KG1 (cell line): ENCODE results near the gene HDGF.

Experiments
- DNase-seq: peaks from one replicate; lab custom pipeline; 2025; lab: John Stamatoyannopoulos, UW

Gene HDGF

GRCh38 chr1:156725683-156726280 is 25.7 kb downstream of the HDGF start:
- peak; percentile 39 for DNase-seq

- DNase-seq: no peak
Measured at GRCh38 chr1:156721535-156721934, 29.9 kb downstream of the HDGF start.

- DNase-seq: no peak
Measured at GRCh38 chr1:156721131-156721530, 30.3 kb downstream of the HDGF start.

GRCh38 chr1:156717351-156717750 is 34.1 kb downstream of the HDGF start:
- no peak for DNase-seq

- DNase-seq: no peak
Measured at GRCh38 chr1:156714830-156715229, 36.6 kb downstream of the HDGF start.

- DNase-seq: no peak
Measured at GRCh38 chr1:156712626-156713025, 38.8 kb downstream of the HDGF start.

- no peak for DNase-seq
Measured at GRCh38 chr1:156711011-156711817, 40.3 kb downstream of the HDGF start.

- DNase-seq: no peak
Measured at GRCh38 chr1:156709757-156710489, 41.6 kb downstream of the HDGF start.

- no peak for DNase-seq
Measured at GRCh38 chr1:156709031-156709430, 42.4 kb downstream of the HDGF start.

GRCh38 chr1:156708218-156708661 is 43.2 kb downstream of the HDGF start:
- no peak for DNase-seq

- no peak for DNase-seq
Measured at GRCh38 chr1:156707417-156708217, 43.9 kb downstream of the HDGF start.

- no peak for DNase-seq
Measured at GRCh38 chr1:156706657-156707416, 44.6 kb downstream of the HDGF start.

- no peak for DNase-seq
Measured at GRCh38 chr1:156705918-156706656, 45.4 kb downstream of the HDGF start.

- no peak for DNase-seq
Measured at GRCh38 chr1:156705321-156705917, 46.1 kb downstream of the HDGF start, which contains the start of gene CRABP2. Gene CRABP2 (minus strand): TSS chr1:156705583. CDS start chr1:156705446, 137 bp downstream.

- DNase-seq: no peak
Measured at GRCh38 chr1:156704930-156705320, 46.5 kb downstream of the HDGF start.

GRCh38 chr1:156704166-156704711 is 47.2 kb downstream of the HDGF start:
- no peak for DNase-seq

GRCh38 chr1:156703741-156704140 is 47.7 kb downstream of the HDGF start:
- DNase-seq: no peak

GRCh38 chr1:156703336-156703735 is 48.1 kb downstream of the HDGF start:
- no peak for DNase-seq

GRCh38 chr1:156700736-156701531 is 50.5 kb downstream of the HDGF start:
- no peak for DNase-seq
